Measurements from ENCODE around the gene PRDM16.

The PRDM16 gene

DNA sequence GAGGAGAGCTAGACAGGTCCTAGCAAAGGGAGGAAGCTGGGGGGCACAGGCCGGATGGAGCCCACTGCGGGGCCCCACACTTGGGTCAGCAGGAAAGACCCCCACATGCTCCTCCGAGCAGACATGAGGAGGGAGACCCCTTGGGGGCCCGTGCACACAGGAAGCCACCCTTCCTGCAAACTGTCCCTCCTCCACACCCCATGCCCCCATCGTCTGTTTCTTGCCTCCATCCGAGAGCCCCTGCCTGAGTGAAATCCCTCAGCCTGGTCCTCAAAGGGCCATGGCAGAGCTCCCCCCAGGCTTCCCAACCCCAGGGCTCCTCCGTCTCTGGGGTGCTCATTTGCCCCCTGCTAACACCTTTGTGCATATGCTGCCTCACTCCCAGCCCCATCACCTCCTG is 168.0 kb downstream of the PRDM16 start:
- CTCF ChIA-PET, result no interaction called here
- POLR2A ChIA-PET, result interaction anchor here (0.6 kb wide), 1 partner anchor 483 kb away, joined by 3 read pairs; no protein-coding TSS in a partner anchor
- TF ChIP-seq, protein P1, sequence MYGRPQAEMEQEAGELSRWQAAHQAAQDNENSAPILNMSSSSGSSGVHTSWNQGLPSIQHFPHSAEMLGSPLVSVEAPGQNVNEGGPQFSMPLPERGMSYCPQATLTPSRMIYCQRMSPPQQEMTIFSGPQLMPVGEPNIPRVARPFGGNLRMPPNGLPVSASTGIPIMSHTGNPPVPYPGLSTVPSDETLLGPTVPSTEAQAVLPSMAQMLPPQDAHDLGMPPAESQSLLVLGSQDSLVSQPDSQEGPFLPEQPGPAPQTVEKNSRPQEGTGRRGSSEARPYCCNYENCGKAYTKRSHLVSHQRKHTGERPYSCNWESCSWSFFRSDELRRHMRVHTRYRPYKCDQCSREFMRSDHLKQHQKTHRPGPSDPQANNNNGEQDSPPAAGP (tag by site-specific recombination; IDR thresholded peaks at IDR 0.05), result no peak
- TF ChIP-seq, protein P2, sequence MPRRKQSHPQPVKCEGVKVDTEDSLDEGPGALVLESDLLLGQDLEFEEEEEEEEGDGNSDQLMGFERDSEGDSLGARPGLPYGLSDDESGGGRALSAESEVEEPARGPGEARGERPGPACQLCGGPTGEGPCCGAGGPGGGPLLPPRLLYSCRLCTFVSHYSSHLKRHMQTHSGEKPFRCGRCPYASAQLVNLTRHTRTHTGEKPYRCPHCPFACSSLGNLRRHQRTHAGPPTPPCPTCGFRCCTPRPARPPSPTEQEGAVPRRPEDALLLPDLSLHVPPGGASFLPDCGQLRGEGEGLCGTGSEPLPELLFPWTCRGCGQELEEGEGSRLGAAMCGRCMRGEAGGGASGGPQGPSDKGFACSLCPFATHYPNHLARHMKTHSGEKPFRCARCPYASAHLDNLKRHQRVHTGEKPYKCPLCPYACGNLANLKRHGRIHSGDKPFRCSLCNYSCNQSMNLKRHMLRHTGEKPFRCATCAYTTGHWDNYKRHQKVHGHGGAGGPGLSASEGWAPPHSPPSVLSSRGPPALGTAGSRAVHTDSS (tag by site-specific recombination; IDR thresholded peaks at IDR 0.05), result no peak
- no peak for TF ChIP-seq ZNF391 (tag by site-specific recombination; IDR thresholded peaks at IDR 0.05; ENCODE audit: borderline replicate concordance, low read depth)
- TF ChIP-seq, protein P3, sequence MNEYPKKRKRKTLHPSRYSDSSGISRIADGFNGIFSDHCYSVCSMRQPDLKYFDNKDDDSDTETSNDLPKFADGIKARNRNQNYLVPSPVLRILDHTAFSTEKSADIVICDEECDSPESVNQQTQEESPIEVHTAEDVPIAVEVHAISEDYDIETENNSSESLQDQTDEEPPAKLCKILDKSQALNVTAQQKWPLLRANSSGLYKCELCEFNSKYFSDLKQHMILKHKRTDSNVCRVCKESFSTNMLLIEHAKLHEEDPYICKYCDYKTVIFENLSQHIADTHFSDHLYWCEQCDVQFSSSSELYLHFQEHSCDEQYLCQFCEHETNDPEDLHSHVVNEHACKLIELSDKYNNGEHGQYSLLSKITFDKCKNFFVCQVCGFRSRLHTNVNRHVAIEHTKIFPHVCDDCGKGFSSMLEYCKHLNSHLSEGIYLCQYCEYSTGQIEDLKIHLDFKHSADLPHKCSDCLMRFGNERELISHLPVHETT (tag by site-specific recombination; IDR thresholded peaks at IDR 0.05), result no peak
- TF ChIP-seq ZNF530 (tag by site-specific recombination; IDR thresholded peaks at IDR 0.05; ENCODE audit: low read depth), result no peak
- no peak for TF ChIP-seq ZNF16 (tag by site-specific recombination; IDR thresholded peaks at IDR 0.05; ENCODE audit: low read depth)
- TF ChIP-seq ZNF223 (tag by site-specific recombination; IDR thresholded peaks at IDR 0.05), result no peak
- TF ChIP-seq ZNF704 (tag by site-specific recombination; IDR thresholded peaks at IDR 0.05), result no peak

GRCh38 chr1:3237570-3237969 is 168.6 kb downstream of the PRDM16 start:
- ChIA-PET CTCF (no interaction called here), POLR2A (no interaction called here)
- Histone ChIP-seq H3K36me3 (ENCODE audit: control insufficient read depth in 2 of 2, insufficient read depth in 1 of 2, low read length in 2 of 2) (no peaks in the 10 kb centered on the region), H3K4me1 (ENCODE audit: control insufficient read depth, insufficient read depth, low read length) (no peaks in the 10 kb centered on the region), H3K9me3 (ENCODE audit: control insufficient read depth, insufficient read depth, low read depth, low read length) (no peaks in the 10 kb centered on the region), H3K27ac (ENCODE audit: extremely low read depth, low read depth, low read length) (no peak overlapping the region), H3K4me3 (ENCODE audit: low read depth, low read length) (no peak overlapping the region)
- TF ChIP-seq KLF1 (tag by site-specific recombination; IDR thresholded peaks at IDR 0.05) (peak; percentile 88), ZNF416 (tag by site-specific recombination; IDR thresholded peaks at IDR 0.05) (no peak), ZNF660 (tag by site-specific recombination; IDR thresholded peaks at IDR 0.05) (no peak)

More for the DNA sequence above, 168.0 kb downstream of the PRDM16 start:
- Histone ChIP-seq H3K4me3 (ENCODE audit: low read depth, low read length) (no peak overlapping the region), H3K27ac (ENCODE audit: extremely low read depth, low read depth, low read length) (no peak overlapping the region), H3K36me3 (ENCODE audit: control insufficient read depth in 2 of 2, insufficient read depth in 1 of 2, low read length in 2 of 2) (no peaks in the 10 kb centered on the region), H3K4me1 (ENCODE audit: control insufficient read depth, insufficient read depth, low read length) (no peaks in the 10 kb centered on the region), H3K9me3 (ENCODE audit: control insufficient read depth, insufficient read depth, low read depth, low read length) (no peaks in the 10 kb centered on the region)

- Histone ChIP-seq H3K4me1 (ENCODE audit: control insufficient read depth, insufficient read depth, low read length) (no peaks in the 10 kb centered on the region), H3K4me3 (ENCODE audit: low read depth, low read length) (no peak overlapping the region), H3K9me3 (ENCODE audit: control insufficient read depth, insufficient read depth, low read depth, low read length) (no peaks in the 10 kb centered on the region), H3K27ac (ENCODE audit: extremely low read depth, low read depth, low read length) (no peak overlapping the region), H3K36me3 (ENCODE audit: control insufficient read depth in 2 of 2, insufficient read depth in 1 of 2, low read length in 2 of 2) (no peaks in the 10 kb centered on the region)
- ChIA-PET CTCF (interaction anchor here (0.6 kb wide), 1 partner anchor 41 kb away, joined by 3 read pairs; no protein-coding TSS in a partner anchor), POLR2A (no interaction called here)
- TF ChIP-seq ZEB2 (tag by site-specific recombination; IDR thresholded peaks at IDR 0.05), result no peak
- no peak for TF ChIP-seq ZNF354C (tag by site-specific recombination; IDR thresholded peaks at IDR 0.05; ENCODE audit: borderline replicate concordance, low read depth)
- no peak for TF ChIP-seq YY2 (tag by site-specific recombination; IDR thresholded peaks at IDR 0.05)
- no peak for TF ChIP-seq ZNF133 (tag by site-specific recombination; IDR thresholded peaks at IDR 0.05)
These were observed 169.1 kb downstream of the PRDM16 start for GRCh38 chr1:3237994-3238702.
